ENCODE results near the gene FBN2.
"Not testable (repeated sequence)": the region's sequence is repeated elsewhere in the genome, so short reads cannot be mapped to it uniquely, and the experiment has no call there.

FBN2 gene

GRCh38 chr5:128535251-128535650 is 2.8 kb downstream of the FBN2 start:
- DNase-seq (ENCODE audit: extremely low read depth in 1 of 2, low read depth in 1 of 2), result no peak

DNA sequence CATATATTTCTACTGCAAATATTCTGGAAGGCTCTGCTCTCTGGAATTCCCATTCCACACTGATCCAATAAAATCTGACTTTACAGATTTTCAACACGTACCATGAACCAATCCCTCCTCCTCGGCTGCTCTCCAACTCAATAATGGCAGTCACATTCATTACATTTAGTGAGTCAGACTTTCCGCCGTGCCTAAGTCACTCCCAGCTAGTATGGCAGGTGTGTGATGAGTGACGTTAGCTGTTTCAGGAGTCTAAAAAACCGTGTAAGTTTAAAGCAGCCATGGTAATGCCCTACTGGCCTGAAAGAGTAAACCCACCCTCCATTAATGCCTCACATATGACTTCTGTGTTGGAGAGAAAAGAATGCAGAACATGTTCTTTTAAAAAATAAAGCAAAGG is 3.3 kb downstream of the FBN2 start:
- DNase-seq (ENCODE audit: extremely low read depth in 1 of 2, low read depth in 1 of 2), result no peak

DNA sequence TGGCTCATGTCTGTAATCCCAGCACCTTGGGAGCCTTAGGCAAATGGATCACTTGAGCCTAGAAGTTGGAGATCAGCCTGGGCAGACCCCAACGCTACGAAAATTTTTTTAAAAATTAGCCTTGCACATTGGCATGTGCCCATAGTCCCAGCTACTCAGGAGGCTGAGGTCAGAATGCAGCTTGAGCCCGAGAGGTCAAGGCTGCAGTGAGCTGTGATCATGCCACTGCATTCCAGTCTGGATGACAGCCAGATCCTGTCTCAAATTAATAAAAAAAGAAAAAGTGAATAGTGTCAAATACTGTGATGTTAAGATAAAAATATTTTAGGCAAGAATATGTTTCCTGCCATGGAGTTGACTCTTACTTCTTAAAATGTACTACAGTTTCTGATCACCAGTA is 5.3 kb downstream of the FBN2 start:
- DNase-seq (ENCODE audit: extremely low read depth in 1 of 2, low read depth in 1 of 2), result no peak

DNA sequence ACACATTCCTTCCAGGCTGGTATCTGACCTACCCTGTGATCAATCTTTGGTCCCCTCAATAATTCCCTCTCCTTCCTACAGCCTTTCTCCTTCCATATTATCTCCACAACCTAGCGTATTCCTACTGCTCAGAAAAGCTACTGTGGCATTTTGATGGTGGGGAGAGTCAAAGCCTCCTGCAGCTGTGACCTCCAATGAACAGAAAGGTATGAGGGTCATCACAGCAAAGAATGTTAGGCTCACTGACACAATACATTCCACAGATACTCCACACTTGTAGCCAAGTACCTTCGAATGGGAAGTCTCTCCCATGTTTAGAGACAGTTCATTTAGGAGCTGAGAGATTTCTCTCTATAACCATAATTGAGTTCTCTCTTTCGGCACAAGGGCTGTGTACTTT is 5.9 kb downstream of the FBN2 start:
- no peak for DNase-seq (ENCODE audit: extremely low read depth in 1 of 2, low read depth in 1 of 2)

- DNase-seq (ENCODE audit: extremely low read depth in 1 of 2, low read depth in 1 of 2), result no peak
Measured at GRCh38 chr5:128528637-128529255, 9.3 kb downstream of the FBN2 start.

- DNase-seq (ENCODE audit: extremely low read depth in 1 of 2, low read depth in 1 of 2), result no peak
Measured at GRCh38 chr5:128528126-128528525, 9.9 kb downstream of the FBN2 start.

GRCh38 chr5:128527077-128527476 is 11.0 kb downstream of the FBN2 start:
- no peak for DNase-seq (ENCODE audit: extremely low read depth in 1 of 2, low read depth in 1 of 2)

GRCh38 chr5:128522336-128522735 is 15.7 kb downstream of the FBN2 start:
- no peak for DNase-seq (ENCODE audit: extremely low read depth in 1 of 2, low read depth in 1 of 2)

- no peak for DNase-seq (ENCODE audit: extremely low read depth in 1 of 2, low read depth in 1 of 2)
Measured at GRCh38 chr5:128519827-128520226, 18.2 kb downstream of the FBN2 start.

- no peak for DNase-seq (ENCODE audit: extremely low read depth in 1 of 2, low read depth in 1 of 2)
Measured at GRCh38 chr5:128516978-128517377, 21.1 kb downstream of the FBN2 start.

DNA sequence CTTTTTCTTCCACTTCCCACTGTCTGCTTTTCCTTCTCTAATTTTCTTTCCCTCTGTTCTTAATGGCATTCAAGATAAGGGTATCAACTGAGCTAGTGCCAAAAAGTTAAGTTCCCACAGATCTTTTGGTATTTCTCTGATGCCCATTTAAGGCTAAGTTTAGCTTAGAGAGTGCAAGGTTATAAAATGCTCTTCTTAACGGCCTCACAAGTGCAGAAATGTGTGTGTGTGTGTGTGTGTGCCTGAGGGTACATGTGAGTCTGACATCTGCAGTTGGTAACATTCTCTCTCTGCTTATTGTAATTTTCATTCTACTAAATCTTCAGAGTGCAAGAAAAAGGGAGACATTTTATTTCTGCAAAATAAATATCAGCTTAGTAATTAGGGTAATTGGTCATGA is 24.2 kb downstream of the FBN2 start:
- no peak for DNase-seq (ENCODE audit: extremely low read depth in 1 of 2, low read depth in 1 of 2)

DNA sequence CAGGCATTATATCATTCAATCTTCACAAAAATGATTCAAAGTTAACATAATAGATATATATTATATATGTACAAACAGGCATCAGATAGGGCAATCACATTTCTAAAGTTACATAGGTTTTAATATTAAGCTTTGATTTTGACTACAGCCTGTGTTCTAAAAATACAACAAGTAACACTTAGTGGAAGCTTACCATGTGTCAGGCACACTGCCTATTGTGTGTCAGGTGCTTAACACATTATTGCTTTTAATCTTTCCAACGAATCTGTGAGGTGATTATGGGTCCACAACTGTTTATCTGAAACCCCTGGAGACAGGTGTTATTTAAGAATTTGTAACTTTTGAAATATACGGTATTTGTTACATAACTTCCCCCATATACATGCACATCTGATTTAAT is 25.2 kb downstream of the FBN2 start:
- DNase-seq (ENCODE audit: extremely low read depth in 1 of 2, low read depth in 1 of 2), result no peak

DNA sequence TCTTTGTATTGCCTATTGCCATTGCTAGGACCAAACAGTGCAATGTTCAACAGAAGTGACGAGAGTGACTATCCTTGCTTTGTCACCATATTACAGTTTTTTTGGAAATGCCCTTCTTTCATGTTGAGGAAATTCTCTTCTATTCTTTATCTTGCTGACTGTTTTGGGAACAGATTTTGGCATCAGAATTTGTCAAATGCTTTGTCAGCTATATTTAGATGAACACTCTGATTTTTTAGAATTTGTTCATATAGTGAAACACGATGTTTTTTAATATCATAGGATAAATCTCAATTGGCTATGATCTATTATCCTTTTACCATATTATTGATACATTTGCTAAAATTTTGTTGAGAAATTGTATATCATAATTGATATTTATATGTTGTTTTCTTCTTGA is 31.4 kb downstream of the FBN2 start:
- no peak for DNase-seq (ENCODE audit: extremely low read depth in 1 of 2, low read depth in 1 of 2)

GRCh38 chr5:128503727-128504126 is 34.3 kb downstream of the FBN2 start:
- not testable (repeated sequence) for DNase-seq (ENCODE audit: extremely low read depth in 1 of 2, low read depth in 1 of 2)

DNA sequence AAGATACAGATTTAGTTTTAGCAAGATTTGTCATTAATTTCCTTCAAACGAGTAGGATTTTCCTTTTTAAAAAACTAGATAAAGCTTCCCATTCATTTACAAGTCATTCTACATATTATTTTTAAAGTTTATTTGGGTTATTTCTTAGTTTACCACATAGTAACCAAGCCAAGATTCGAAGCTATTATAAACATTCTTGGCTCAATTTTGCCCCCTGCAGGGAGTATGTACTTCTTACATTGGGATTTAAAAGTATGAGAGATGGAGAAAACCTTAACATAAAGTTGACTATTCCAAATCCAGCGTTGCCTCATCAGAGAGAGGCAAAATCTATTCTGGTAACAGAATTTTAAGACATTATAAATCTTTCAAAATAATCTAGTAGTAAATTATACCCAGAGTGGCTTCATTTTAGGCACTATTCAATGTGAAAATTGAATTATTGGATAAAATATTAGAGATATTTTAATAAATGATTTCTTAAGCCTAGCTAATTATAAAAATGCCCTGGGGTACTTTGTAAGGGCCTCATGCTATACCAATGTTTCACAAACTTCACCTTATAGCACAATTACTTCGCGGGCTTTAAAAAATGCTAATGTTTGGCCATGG is 39.1 kb downstream of the FBN2 start:
- DNase-seq (ENCODE audit: extremely low read depth in 1 of 2, low read depth in 1 of 2), result no peak

GRCh38 chr5:128494516-128494915 is 43.5 kb downstream of the FBN2 start:
- DNase-seq (ENCODE audit: extremely low read depth in 1 of 2, low read depth in 1 of 2), result no peak

- DNase-seq (ENCODE audit: extremely low read depth in 1 of 2, low read depth in 1 of 2), result no peak
Measured at GRCh38 chr5:128493657-128494329, 44.3 kb downstream of the FBN2 start.

DNA sequence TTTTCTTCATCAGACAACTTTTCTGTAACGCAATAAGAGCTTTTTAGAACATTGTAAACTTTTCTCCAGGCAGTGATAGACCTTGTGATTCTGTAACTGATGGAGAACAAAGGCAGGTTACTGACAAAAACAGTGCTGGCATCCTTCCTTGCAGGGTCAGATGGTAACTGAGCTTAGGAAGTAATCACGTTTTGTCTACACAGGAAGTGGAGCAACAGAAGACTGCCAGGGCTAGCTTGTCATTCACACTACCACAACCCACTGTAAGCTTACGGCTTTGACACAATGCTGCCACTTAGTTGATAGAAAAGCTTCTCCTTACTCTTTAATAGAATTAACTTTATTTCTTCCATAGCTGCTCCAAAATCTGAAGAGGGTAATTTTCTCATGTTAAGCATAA is 46.8 kb downstream of the FBN2 start:
- no peak for DNase-seq (ENCODE audit: extremely low read depth in 1 of 2, low read depth in 1 of 2)

DNA sequence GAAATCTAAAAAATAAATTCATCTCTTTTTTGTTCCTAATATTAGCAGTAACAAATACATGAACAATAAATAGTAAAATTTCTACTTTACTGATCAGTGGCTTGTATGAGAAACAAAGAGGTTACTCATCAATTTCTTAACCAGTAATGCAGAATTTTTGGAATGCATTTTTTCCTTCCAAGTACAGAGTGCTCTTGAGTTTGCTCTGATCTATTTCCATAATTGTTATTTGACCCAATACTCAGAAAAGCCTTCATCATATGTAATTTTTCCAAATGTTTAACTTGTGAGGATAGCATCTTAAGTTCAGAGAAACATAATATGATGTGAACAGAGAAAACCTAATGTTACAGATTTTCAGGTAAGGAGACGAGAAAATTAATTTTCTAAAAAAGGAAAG is 47.3 kb downstream of the FBN2 start:
- no peak for DNase-seq (ENCODE audit: extremely low read depth in 1 of 2, low read depth in 1 of 2)

DNA sequence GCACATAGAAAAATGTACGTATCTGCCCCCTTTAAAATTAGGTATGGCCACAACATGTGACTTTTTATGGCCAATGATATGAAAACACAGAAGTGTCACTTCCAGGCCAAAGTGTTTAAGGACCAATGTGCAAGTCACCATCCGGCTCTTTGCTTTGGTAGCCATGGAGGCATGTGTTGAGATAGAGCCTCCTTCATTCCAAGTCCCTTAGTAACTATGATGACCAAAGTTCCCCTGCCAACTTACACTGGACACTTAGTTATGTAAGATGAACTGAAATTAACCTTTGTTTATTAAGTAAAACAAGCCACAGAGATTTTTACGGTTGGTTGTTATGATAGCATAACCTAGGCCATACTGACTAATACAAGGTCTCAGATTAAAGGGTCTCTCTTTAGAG is 51.0 kb downstream of the FBN2 start:
- DNase-seq (ENCODE audit: extremely low read depth in 1 of 2, low read depth in 1 of 2), result no peak

DNA sequence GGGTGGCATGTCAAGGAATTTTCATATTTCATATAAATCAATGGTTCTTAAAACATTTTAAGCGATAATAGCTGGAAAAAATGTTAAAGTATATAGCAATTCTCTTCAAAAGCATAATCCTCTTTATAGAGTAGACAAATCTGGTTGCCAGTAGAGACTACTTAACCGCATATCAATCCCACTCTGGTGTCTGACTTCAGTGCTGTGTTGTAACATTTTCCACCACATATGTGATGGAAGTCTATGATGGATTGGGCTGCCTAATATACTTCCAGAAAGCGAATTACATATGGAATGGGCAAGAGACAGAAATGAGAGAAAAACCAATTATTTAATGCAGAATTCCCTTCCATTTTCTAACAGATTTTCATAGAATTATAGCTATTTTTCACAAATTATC is 54.3 kb downstream of the FBN2 start:
- DNase-seq (ENCODE audit: extremely low read depth in 1 of 2, low read depth in 1 of 2), result no peak

DNA sequence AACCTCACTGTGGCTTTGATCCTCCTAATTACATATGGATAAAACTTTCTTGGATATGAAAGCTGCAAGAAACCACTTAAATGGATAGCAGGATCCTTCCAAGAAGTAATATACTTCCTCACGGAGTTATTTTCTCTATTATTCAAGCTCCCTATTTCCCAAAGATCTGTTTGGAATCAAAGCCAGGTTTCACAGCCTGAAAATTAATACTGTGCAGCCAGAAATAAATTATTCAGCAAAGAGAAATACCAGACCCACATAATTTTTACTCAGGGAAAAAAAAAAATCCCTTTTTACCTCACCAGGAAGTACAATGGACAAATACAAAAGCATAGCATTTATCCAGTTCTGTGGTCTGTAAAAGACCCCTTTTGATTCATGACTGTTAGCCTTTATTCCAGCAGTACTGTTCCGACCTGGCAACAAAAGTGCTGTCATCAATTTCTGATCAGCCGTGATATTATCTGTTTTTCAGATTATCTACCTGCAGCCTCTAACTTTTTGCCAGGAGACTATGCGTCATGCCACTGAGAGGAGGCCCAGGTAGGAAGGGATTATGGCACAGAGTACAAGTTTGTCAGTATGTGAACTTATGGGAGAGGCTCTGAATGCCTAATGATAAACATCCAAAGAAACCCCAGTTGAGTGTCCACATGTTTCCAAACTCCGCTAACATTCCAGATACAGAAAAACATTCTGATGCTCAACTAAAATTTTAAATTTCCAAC is 57.0 kb downstream of the FBN2 start:
- no peak for DNase-seq (ENCODE audit: extremely low read depth in 1 of 2, low read depth in 1 of 2)

All from activated CD8-positive, alpha-beta memory T cell treated with anti-CD3 and anti-CD28 coated beads for 1 hour (primary cell).